GM12892 (cell line): Measurements from ENCODE around the gene TPRG1.

Source experiments
- DNase-seq: peaks from one replicate; pipeline ENCODE4 v3.0.0; 2011; ENCODE audit not compliant: insufficient read length
- FAIRE-seq: peaks from 2 replicates; lab custom pipeline; 2011; peaks lifted over from hg19 to GRCh38; lab: Jason Lieb, UNC
- POLR2A ChIP-seq: IDR thresholded peaks from 2 replicates; pipeline ENCODE4 v1.6.1; 2011; ENCODE audit warnings: low read depth, low read length, control low read depth
- POLR2AphosphoS5 ChIP-seq: IDR thresholded peaks from 2 replicates; pipeline ENCODE4 v1.6.1; 2011; ENCODE audit warnings: low read depth, low read length, control low read depth
- TAF1 ChIP-seq: IDR thresholded peaks from 2 replicates; pipeline ENCODE4 v1.6.1; 2011; ENCODE audit warnings: low read depth, mild to moderate bottlenecking, control low read depth, low read length, borderline replicate concordance

TPRG1 gene

DNA sequence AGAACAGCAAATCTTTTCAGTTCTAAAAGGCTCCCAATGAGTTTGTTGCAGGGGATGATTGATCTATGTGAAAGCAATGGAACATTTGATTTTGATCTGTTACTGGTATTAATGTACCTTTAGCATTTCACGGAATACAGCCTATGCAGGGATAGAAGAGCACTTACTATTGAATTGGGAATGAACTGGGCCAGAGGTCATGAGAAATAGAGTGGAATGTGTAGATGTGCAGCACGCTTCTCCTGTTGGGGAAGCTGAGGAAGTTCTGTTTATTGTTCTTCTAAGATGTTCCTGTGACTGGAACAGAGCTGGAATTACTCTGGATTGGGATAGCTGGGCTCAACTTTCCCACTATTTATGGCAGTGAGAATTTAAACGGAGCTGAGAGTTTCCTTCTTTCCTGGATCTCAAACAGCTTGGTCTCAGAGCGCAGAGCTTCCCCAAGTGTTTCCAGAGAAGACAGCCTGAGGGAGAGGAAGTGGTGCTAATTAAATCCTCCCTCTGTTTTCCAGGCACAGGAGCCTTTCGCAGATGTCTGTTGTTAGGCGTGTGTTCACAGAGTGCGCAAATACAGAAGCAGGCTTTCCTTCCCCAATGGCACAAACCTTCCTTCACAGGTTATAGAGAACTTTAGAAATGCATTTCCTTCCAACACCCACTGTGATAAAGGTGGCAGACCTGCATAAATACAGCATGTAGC, 32.5 kb downstream of the TPRG1 start:
- DNase-seq (no peak), FAIRE-seq (no peak)
- TF ChIP-seq POLR2AphosphoS5 (no peak), TAF1 (no peak), POLR2A (no peak)

DNA sequence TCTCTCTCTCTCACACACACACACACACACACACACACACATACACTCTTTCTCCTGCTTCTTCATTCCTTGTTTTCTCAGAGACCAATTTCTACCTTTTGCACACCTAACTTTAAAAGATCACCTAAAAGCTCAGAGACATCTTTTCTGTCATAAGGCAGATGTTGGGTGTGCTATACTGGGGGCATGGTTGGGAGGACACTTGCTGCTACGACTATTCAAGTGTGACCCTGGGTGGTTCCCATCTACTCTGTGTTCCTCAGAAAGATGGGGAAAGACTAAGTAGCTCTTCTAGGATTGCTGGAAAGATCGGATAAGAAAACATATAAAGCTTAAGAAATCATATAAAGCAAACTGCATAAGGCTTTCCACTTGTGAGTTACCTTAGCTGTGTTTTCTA, 33.2 kb downstream of the TPRG1 start:
- no peak for DNase-seq
- TF ChIP-seq POLR2AphosphoS5 (no peak), TAF1 (no peak), POLR2A (no peak)
- FAIRE-seq = no peak

DNA sequence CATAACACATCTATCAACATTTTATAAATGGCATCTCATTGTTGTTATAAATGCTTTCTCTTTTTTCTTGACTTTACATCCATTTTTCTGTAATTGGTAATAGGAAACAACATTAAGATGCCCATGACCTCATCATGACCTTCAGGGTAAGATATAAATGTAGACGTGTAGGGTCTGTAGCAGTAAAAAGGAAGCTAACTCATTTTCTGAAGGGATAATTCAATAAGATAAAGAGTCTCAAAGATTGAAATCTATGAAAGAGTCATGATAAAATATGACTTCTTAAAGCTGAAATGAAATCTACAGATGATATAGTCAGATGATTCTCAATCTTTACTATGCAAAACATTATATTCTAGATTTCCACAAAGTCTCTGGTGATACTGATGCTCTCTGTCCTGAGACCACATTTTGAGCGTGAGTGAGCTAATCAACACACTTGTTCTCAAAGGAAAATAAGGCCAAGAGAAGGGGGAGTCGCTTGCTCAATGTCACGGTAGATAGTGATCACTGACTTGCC, 38.5 kb downstream of the TPRG1 start:
- TF ChIP-seq POLR2A (no peak), TAF1 (no peak), POLR2AphosphoS5 (no peak)
- DNase-seq = no peak
- FAIRE-seq = no peak

DNA sequence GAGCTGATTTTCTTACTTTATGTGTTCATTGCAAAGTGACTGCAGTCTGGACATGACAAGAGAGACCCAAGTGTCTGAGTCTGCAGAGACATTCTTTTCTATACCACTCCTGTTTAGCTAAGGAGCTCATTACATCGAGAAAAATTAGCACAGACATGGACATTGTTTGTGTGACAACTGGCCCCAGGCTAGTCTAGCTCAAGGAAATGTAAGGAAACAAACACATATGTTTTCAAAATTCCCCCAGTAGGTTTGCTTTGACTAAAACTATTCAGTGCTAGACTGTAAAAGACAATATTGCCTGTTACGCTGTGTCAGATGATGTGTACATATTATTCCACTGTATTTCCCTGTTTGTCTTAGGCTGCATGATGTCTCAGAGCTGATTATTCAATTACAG, 40.9 kb downstream of the TPRG1 start:
- peak; percentile 56 for FAIRE-seq
- no peak for DNase-seq
- TF ChIP-seq POLR2AphosphoS5 (no peak), TAF1 (no peak), POLR2A (no peak)

DNA sequence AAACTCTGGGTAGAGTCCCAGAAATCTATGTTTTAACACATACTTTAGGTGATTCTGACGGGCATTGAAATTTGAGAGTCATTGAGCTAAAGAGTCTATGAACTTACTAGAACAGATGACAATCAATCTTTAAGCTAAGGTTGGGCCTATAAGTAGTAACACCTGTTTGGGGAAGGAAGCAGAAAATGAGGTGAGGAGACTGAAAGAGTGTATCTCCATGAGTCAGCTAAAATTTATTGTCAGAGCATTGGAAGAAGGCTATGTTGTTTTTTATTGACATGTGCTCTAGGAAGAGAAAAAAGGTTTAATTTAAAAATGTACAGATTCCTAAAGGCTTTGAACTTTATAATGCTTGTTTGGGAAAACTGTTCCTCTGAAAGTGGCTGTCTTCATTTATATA, 42.9 kb downstream of the TPRG1 start:
- DNase-seq (no peak), FAIRE-seq (no peak)
- no peak for TF ChIP-seq POLR2A
- TF ChIP-seq TAF1 = no peak
- TF ChIP-seq POLR2AphosphoS5 = no peak

DNA sequence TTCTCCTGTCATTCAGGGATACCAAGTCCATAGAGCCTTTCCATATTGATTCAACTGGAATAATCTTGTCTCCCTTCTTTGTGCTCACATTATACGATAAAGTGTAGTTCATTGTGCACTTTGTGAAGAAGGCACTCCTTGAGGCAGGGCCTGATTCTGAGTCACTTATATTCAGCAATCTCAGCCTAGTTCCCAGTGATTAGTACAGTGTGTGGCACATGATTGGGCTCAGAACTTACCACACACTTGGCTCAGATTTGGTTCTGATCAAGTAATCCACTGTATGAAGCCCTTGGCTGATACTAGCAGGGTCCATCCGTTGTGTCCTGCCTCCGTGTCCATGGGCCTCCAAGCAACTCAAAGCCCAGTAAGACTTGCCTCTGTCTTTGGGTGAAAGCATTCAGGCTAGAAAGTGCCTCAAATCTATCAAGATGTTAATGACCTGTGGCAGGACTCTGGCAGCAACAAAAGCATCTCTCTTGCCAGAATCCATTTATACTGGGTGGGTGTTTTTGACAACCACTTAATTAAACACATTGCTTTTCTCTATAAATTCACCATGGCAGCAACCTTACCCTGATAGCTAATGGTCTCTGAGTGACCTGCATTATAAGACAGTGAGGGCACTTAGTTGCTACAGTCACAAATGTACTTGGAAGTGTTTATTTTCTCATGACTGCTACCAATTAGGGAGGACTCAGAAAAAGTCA, 51.3 kb downstream of the TPRG1 start:
- FAIRE-seq (no peak), DNase-seq (no peak)
- TF ChIP-seq POLR2AphosphoS5 (no peak), TAF1 (no peak), POLR2A (no peak)

DNA sequence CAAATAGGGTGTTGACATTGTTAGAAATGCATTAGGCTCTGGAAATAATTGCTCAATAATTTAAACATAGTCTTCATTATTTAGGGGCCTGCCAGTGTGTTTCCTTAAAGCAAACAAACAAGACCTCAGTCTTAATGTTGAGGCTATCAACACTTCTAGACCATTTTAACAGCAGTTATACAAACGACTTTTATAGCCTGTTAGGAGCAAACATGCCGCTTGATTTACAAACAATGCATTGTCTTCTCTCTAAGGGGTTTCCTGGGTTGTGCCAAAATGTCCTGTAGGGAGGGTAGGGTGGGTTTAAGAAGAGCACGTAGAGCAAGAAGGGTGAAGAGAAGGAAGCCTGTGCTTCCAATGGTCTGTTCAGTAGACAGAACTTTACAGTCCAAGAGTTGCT, 53.7 kb downstream of the TPRG1 start:
- TF ChIP-seq POLR2A = no peak
- no peak for TF ChIP-seq TAF1
- no peak for TF ChIP-seq POLR2AphosphoS5
- FAIRE-seq = no peak
- DNase-seq = no peak

DNA sequence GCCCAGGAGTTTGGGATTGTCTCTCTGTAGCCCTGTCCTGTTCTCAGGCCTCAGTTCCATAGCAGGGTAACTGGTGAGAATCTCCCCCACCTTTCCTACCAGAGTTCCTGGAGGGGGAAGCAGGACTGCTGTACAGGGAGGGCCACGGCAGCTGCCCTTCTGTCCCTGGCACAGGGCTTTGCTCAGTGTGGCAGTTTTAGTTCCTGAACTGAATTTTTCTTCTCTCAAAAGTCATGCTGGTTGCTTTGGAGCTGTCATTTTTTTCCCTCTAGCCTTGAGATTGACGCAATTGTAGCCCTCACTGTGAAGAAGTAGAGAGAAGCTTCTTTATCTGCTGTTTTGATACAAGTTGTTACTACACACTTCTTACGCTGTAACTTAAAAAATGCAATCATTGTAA, 55.5 kb downstream of the TPRG1 start:
- no peak for DNase-seq
- no peak for FAIRE-seq
- TF ChIP-seq POLR2AphosphoS5 (no peak), POLR2A (no peak), TAF1 (no peak)

DNA sequence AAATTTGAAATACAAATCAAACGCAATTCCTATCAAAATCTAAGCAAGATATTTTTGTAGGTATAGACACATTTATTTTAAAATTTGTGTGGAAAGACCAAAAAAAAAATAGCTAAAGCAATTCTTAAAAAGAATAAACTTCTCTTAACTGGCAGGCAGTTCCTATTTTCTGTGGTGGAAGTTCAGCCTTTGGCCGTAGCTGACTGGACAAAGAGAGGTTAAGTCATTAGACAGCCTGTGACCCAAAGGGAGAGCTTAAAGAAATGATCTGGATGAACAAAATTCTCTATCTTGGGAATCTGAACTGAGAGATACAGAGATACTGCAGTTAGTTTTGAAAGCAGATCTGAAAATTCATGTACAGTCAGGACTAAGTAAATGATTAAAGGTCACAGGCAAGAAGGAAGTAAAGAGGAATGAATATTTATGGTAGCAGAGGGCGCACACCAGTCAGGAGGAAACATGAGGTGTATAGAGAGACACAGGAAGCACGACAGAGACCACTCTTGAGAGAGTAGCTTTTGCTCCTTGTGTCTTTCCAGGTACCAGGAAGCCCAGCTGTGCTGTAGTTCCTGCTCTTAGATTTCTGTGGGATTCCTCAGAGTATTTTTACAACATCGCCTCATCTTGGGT, 57.5 kb downstream of the TPRG1 start:
- DNase-seq (no peak), FAIRE-seq (no peak)
- TF ChIP-seq TAF1 (no peak), POLR2A (no peak), POLR2AphosphoS5 (no peak)

DNA sequence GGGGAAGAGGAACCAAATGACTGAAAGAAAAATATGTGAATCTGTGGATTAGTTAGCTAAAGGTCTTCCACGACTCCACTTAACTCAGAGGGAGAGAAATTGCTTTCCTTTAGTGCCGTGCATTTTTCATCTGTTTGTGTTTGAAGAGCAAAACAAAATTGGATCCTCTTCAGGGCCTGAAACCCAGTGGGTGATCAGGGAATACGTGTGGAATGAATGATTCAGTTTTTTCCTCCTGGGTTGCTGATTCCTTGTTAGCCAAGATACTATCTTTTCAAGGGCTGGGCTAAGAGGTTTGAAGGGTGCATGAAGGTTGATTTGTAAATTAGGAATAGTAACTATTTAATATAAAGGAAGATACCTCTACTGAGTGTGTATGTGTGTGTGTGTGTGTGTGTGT, 61.0 kb downstream of the TPRG1 start:
- no peak for FAIRE-seq
- TF ChIP-seq POLR2AphosphoS5 = no peak
- TF ChIP-seq TAF1 = no peak
- TF ChIP-seq POLR2A = no peak

DNA sequence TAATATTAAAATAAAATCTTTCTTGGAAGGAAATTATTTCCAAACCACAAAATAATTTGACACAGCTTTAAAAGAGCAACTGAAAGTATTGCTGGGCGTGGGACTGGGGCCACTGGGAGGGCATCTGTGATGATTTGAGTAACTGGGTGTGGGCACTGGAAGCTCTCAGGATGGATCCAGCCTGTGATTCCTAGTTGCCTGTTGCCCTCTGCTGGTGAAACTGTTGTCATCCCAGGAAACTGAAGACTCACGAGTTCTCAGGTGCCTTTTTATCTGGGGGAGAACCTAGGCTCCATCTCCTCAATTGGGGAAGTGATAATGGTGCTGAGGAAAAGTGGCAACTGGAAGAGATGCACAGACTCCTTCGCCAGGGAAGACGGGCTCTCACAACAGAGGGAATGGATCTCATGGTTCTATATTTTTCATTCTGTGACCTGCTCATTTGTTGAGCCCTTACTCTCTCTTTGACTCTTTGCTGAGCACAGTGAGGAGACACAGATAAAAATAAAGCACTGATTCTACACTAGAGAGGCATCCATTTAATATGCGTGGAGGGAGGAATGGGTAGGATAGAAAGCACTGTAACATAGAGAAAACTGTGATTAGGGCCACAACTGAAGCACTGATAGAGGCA, 61.6 kb downstream of the TPRG1 start:
- TF ChIP-seq TAF1 = no peak
- no peak for TF ChIP-seq POLR2AphosphoS5
- no peak for TF ChIP-seq POLR2A
- no peak for FAIRE-seq
- no peak for DNase-seq

More for the DNA sequence above, 61.0 kb downstream of the TPRG1 start:
- DNase-seq = no peak
